ENCODE measurements around the gene TUBB. TPM values are rescaled to one million over a fixed set of nuclear protein-coding genes. Genes with fewer than 3 reads are reported as not detected.
A peak's percentile ranks its signal among the peaks of the same experiment; 100 is the strongest.

TUBB gene
- total and polyA plus RNA-seq, 9 of the 15 experiments (the other 6 are each of a cell fraction or from before 2014, with no cell fraction given): 971 to 2,870 (median 1,478) TPM

GRCh38 chr6:30720738-30721197 lies 616 bp downstream of the TUBB start (continued):
- TF ChIP-seq MLX (CRISPR knock-in tag; conservative IDR thresholded peaks at IDR 0.05) (no peak), AFF1 (IDR thresholded peaks at IDR 0.05; ENCODE audit: low read depth in 1 of 2, partially characterized antibody in 2 of 2) (no peak), ZNF174 (CRISPR knock-in tag; IDR thresholded peaks at IDR 0.05) (no peak), SRSF7 (optimal IDR thresholded peaks at IDR 0.05; ENCODE audit: low read depth, low read length) (no peak), RUNX1 (IDR thresholded peaks at IDR 0.05; ENCODE audit: low read depth) (no peak), SRF (CRISPR knock-in tag; IDR thresholded peaks at IDR 0.05) (no peak; a peak in 2 of 4 replicates), HDAC2 (IDR thresholded peaks at IDR 0.05) (no peak), ZNF780A (CRISPR knock-in tag; IDR thresholded peaks at IDR 0.05) (no peak), KHSRP (IDR thresholded peaks at IDR 0.05) (no peak), LEF1 (IDR thresholded peaks at IDR 0.05) (no peak; the same call in 1 of the 2 replicates), ZNF239 (CRISPR knock-in tag; IDR thresholded peaks at IDR 0.05) (no peak), ZNF140 (CRISPR knock-in tag; IDR thresholded peaks at IDR 0.05) (no peak), CUX1 (CRISPR knock-in tag; IDR thresholded peaks at IDR 0.05) (no peak), SMARCA5 (IDR thresholded peaks at IDR 0.05) (no peak), KLF10 (CRISPR knock-in tag; IDR thresholded peaks at IDR 0.05) (no peak), ZNF589 (CRISPR knock-in tag; IDR thresholded peaks at IDR 0.05; ENCODE audit: low read depth) (no peak), RBFOX2 (IDR thresholded peaks at IDR 0.05; ENCODE audit: low read depth, low read length) (peak; percentile 86), SUPT5H (IDR thresholded peaks at IDR 0.05) (no peak), MXI1 (IDR thresholded peaks at IDR 0.05; ENCODE audit: low read depth, low read length) (no peak)

Measured in K562 (cell line).